HepG2 (cell line): ENCODE measurements around the gene KCND1. TPM values are rescaled to one million over a fixed set of nuclear protein-coding genes. Genes with fewer than 3 reads are reported as not detected.
A peak's percentile ranks its signal among the peaks of the same experiment; 100 is the strongest.

Source experiments
- ATM ChIP-seq: fragments of 450-650 bp; IDR thresholded peaks from 2 replicates; pipeline ENCODE4 v1.7.1; 2017; ENCODE audit warnings: mild to moderate bottlenecking, borderline replicate concordance
- EHMT2 ChIP-seq: fragments of 200-600 bp; sonication (generic); IDR thresholded peaks from 2 replicates; pipeline ENCODE4 v1.7.0; 2017; ENCODE audit warnings: antibody characterized with exemption, low read depth, low read length, borderline replicate concordance
- FIP1L1 ChIP-seq: fragments of 200-400 bp; formaldehyde crosslinking; IDR thresholded peaks from 2 replicates; pipeline ENCODE4 v1.6.1; 2018; ENCODE audit warnings: low read depth, mild to moderate bottlenecking, low read length, moderate library complexity, borderline replicate concordance; ENCODE audit not compliant: insufficient read depth
- HOXA3 ChIP-seq: sonication (generic); formaldehyde crosslinking; IDR thresholded peaks from 2 replicates; pipeline ENCODE4 v1.5.0; 2020; ENCODE audit warnings: missing genetic modification reagents
- HOXA7 ChIP-seq: sonication (generic); formaldehyde crosslinking; IDR thresholded peaks from 2 replicates; pipeline ENCODE4 v1.8.1; 2022; ENCODE audit warnings: mild to moderate bottlenecking, missing genetic modification reagents, moderate library complexity
- HOXA9 ChIP-seq: sonication (generic); formaldehyde crosslinking; IDR thresholded peaks from 2 replicates; pipeline ENCODE4 v1.8.1; 2022; ENCODE audit warnings: missing genetic modification reagents, mild to moderate bottlenecking, moderate library complexity, borderline replicate concordance
- KDM5A ChIP-seq: fragments of 200-600 bp; sonication (generic); IDR thresholded peaks from 2 replicates; pipeline ENCODE4 v1.7.0; 2018; ENCODE audit warnings: antibody characterized with exemption, mild to moderate bottlenecking, low read length, borderline replicate concordance
- MXD1 ChIP-seq: sonication (generic); formaldehyde crosslinking; IDR thresholded peaks from 2 replicates; pipeline ENCODE4 v1.4.0; 2020; ENCODE audit warnings: mild to moderate bottlenecking, missing genetic modification reagents
- PHF20 ChIP-seq: sonication (generic); formaldehyde crosslinking; IDR thresholded peaks from 2 replicates; pipeline ENCODE4 v1.5.0; 2020; ENCODE audit warnings: mild to moderate bottlenecking, missing genetic modification reagents
- PPARG ChIP-seq: conservative IDR thresholded peaks from 2 replicates; pipeline ENCODE4 v1.6.1; 2016; ENCODE audit warnings: missing biosample characterization, missing genetic modification reagents
- RFXANK ChIP-seq: IDR thresholded peaks from 2 replicates; pipeline ENCODE4 v1.6.1; 2016
- SOX5 ChIP-seq: IDR thresholded peaks from 2 replicates; pipeline ENCODE4 v1.6.1; 2016; ENCODE audit warnings: borderline replicate concordance
- ZBTB33 ChIP-seq: sonication (generic); formaldehyde crosslinking; IDR thresholded peaks from 2 replicates; pipeline ENCODE4 v1.4.0; 2020; ENCODE audit warnings: missing genetic modification reagents
- ZNF101 ChIP-seq: sonication (generic); formaldehyde crosslinking; IDR thresholded peaks from 2 replicates; pipeline ENCODE4 v1.4.0; 2020; ENCODE audit warnings: mild to moderate bottlenecking, low read depth, missing genetic modification reagents, borderline replicate concordance
- ZNF253 ChIP-seq: sonication (generic); formaldehyde crosslinking; IDR thresholded peaks from 2 replicates; pipeline ENCODE4 v1.8.0; 2022; ENCODE audit warnings: mild to moderate bottlenecking, missing genetic modification reagents, borderline replicate concordance
- ZNF646 ChIP-seq: sonication (generic); formaldehyde crosslinking; IDR thresholded peaks from 2 replicates; pipeline ENCODE4 v1.9.0; 2021; ENCODE audit warnings: mild to moderate bottlenecking, missing genetic modification reagents
- ZNF720 ChIP-seq: sonication (generic); formaldehyde crosslinking; IDR thresholded peaks from 2 replicates; pipeline ENCODE4 v1.4.0; 2020; ENCODE audit warnings: missing genetic modification reagents
- ZNF768 ChIP-seq: sonication (generic); formaldehyde crosslinking; IDR thresholded peaks from 2 replicates; pipeline ENCODE4 v1.4.0; 2020; ENCODE audit warnings: missing genetic modification reagents
- polyA plus RNA-seq, 8 experiments: library from polyadenylated mRNA; depleted of rRNA in 3 of 8; stranded (reverse) in 7 of 8; unstranded in 1 of 8; fragments of >200 nt; fragmentation: Illumina TruSeq in 4 of 8; extraction: Trizol in 4 of 8; gene quantifications; 2 replicates each; pipeline versions ENCODE4 v1.2.1 to v1.2.3, GENCODE V29; 2011 to 2016; ENCODE audit warnings: low read depth in 4 of 8, missing spikeins in 1 of 8, mixed read lengths in 1 of 8; ENCODE audit not compliant: insufficient read depth in 1 of 8
- total RNA-seq, 5 experiments: library from RNA; depleted of rRNA; stranded (reverse); fragments of >200 nt; fragmentation: Illumina TruSeq; extraction: Trizol; gene quantifications; 2 replicates each; pipeline ENCODE4 v1.2.3, GENCODE V29; 2016; ENCODE audit warnings: low read depth in 1 of 5
- TF ChIP-seq, protein P1 (sequence below): IDR thresholded peaks from 2 replicates; pipeline ENCODE4 v1.6.1; 2016; ENCODE audit warnings: missing compliant biosample characterization, missing genetic modification reagents, borderline replicate concordance

The KCND1 gene
- total and polyA plus RNA-seq, 2 of the 13 experiments (the other 11 are each of a cell fraction or from before 2014, with no cell fraction given) = 0.07 to 0.30 TPM

DNA sequence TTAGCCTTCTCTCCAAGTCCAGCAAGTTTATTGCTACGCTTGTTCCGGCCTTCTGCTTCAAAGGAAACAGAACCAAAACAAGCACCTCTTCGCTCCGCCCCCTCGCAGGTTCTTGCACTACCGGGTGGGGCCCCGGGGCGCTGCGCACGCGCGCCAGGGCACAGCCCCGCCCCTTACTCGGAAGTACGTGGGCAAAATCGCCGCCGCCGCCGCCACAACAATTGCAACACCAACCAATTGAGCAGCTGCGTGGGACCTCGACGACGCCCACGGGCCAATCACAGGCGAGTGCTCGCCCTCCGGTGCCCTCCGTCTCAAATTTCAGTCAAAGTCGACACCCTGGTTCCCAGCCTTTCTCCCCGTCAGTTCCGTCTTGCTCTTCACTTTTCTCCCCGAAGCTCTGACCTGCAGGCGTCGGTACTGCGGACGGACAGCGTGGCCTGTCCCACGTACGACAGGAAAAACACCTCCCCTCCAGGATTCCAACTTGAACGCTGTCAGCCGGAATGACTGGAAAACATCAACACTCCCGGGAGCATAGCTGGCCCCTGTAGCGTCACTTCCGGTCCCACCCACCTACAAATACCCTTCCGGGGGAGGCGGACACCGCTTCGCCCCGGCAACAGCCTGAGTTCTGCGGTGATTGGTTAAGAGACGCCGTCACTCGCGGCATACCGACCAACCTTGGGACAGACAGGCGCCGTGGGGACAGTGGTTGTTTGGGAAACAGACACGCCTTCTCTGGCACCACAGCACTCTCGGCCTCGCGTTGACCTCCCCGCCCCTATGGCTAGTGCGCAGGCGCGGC is 13.6 kb downstream of the KCND1 start (continued):
- TF ChIP-seq ZNF253 (no peak), EHMT2 (no peak), ZNF768 (CRISPR knock-in tag) (no peak), ZNF720 (CRISPR knock-in tag) (no peak), ZNF101 (no peak), ZBTB33 (CRISPR knock-in tag) (no peak), MXD1 (CRISPR knock-in tag) (no peak), HOXA7 (CRISPR knock-in tag) (no peak), RFXANK (CRISPR knock-in tag) (peak; percentile 85; the same call in 1 of the 2 replicates), PPARG (CRISPR knock-in tag) (no peak), FIP1L1 (0 out of 2 replicates have a peak, but pooled peaks have one; percentile 23), PHF20 (peak; percentile 66; the same call in 1 of the 2 replicates), ATM (no peak), HOXA3 (CRISPR knock-in tag) (peak; percentile 58; the same call in 1 of the 2 replicates), KDM5A (peak; percentile 80; the same call in 1 of the 2 replicates), ZNF646 (no peak), SOX5 (CRISPR knock-in tag) (no peak), HOXA9 (CRISPR knock-in tag) (no peak)
- TF ChIP-seq, protein P1, sequence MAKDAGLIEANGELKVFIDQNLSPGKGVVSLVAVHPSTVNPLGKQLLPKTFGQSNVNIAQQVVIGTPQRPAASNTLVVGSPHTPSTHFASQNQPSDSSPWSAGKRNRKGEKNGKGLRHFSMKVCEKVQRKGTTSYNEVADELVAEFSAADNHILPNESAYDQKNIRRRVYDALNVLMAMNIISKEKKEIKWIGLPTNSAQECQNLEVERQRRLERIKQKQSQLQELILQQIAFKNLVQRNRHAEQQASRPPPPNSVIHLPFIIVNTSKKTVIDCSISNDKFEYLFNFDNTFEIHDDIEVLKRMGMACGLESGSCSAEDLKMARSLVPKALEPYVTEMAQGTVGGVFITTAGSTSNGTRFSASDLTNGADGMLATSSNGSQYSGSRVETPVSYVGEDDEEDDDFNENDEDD (CRISPR knock-in tag) = peak; percentile 31; the same call in 1 of the 2 replicates
